Ectodermal cell (in vitro differentiated cells): Measurements from ENCODE around the gene TRPM3.

Experiments
- H3K27ac ChIP-seq: 2 replicates; pipeline ENCODE4 v1.7.0; 2013; ENCODE audit warnings: mild to moderate bottlenecking, low read depth, low read length; ENCODE audit not compliant: insufficient read depth, poor library complexity, severe bottlenecking
- H3K27me3 ChIP-seq: 2 replicates; pipeline ENCODE4 v1.7.0; 2013; ENCODE audit warnings: mild to moderate bottlenecking, low read length; ENCODE audit not compliant: insufficient read depth, control insufficient read depth, poor library complexity, severe bottlenecking
- H3K36me3 ChIP-seq: one replicate; pipeline ENCODE4 v1.7.0; 2013; ENCODE audit warnings: low read length; ENCODE audit not compliant: control insufficient read depth, insufficient read depth
- H3K4me1 ChIP-seq: one replicate; pipeline ENCODE4 v1.7.0; 2013; ENCODE audit warnings: low read length; ENCODE audit not compliant: control insufficient read depth, insufficient read depth
- H3K4me3 ChIP-seq: 2 replicates; pipeline ENCODE4 v1.7.0; 2013; ENCODE audit warnings: low read depth, low read length, control low read depth; ENCODE audit not compliant: insufficient read depth
- H3K9me3 ChIP-seq: 2 replicates; pipeline ENCODE4 v1.7.0; 2013; ENCODE audit warnings: mild to moderate bottlenecking, low read length, moderate library complexity; ENCODE audit not compliant: control insufficient read depth
- WGBS, 2 experiments: methylation state at CpG; one replicate each; pipeline ENCODE4 v1.1.7; 2013; ENCODE audit warnings: missing lambda C conversion rate in 2 of 2; 5-methylcytosine and 5-hydroxymethylcytosine counted together

Gene TRPM3

GRCh38 chr9:71130521-71130920 lies 9.1 kb upstream of the TRPM3 start:
- H3K4me3 ChIP-seq, result no peak overlapping the region
- no peaks in the 10 kb centered on the region for H3K27me3 ChIP-seq
- 97 to 99% methylated on average over 3 to 4 of the region's 4 CpGs for WGBS, 2 experiments
- no peaks in the 10 kb centered on the region for H3K4me1 ChIP-seq
- H3K36me3 ChIP-seq, result no peaks in the 10 kb centered on the region
- no peaks in the 10 kb centered on the region for H3K9me3 ChIP-seq
- no peak overlapping the region for H3K27ac ChIP-seq

GRCh38 chr9:71128796-71129195 lies 7.4 kb upstream of the TRPM3 start:
- Histone ChIP-seq H3K27ac (no peak overlapping the region), H3K27me3 (no peaks in the 10 kb centered on the region), H3K9me3 (no peaks in the 10 kb centered on the region), H3K36me3 (no peaks in the 10 kb centered on the region), H3K4me3 (no peak overlapping the region), H3K4me1 (peaks cover 11% of the 10 kb centered on the region)
- WGBS, 2 experiments, result 95 to 100% methylated on average over 2 of the region's 2 CpGs

DNA sequence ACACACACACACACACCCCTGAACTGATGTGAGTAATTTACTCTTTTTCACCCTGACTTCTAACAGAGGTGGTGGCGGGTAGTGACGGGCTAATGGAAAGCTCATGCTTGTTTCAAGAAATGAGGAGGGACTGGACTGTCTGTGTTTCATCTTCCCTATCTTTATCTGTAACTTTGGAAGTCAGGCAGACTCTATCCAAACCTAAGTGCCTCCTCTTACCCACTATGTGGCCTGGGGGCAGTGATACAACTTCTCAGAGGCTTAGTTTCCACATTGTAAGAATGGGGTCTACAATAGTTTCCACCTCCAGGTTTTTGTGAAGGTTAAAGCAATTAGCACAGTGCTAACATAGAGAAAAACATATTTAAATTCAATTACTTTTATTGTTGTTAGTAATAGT lies 5.9 kb upstream of the TRPM3 start:
- WGBS, 2 experiments, result 95 to 100% methylated on average over 2 of the region's 2 CpGs
- H3K4me3 ChIP-seq, result no peak overlapping the region
- H3K27ac ChIP-seq, result no peak overlapping the region
- peaks cover 22% of the 10 kb centered on the region for H3K4me1 ChIP-seq
- H3K9me3 ChIP-seq, result no peaks in the 10 kb centered on the region
- H3K36me3 ChIP-seq, result no peaks in the 10 kb centered on the region
- H3K27me3 ChIP-seq, result no peaks in the 10 kb centered on the region

DNA sequence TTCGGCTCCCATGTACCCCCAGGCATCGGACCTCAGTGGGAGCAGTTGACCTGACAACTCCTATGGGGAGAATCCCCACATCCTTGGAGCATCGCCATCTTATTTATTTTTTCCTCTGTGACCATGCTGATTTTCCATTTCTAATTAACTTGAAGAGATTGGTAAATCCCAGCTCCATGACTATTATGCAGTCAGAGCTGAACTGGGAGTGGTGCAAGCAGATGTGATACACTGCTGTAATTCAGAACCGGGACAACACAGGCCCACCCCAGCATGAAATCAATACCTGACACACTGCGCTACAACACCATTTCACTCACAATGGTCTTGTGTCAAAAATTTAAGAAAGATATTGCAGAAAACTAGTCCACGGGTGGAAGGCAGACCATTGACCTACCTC lies 1.0 kb upstream of the TRPM3 start:
- Histone ChIP-seq H3K36me3 (no peaks in the 10 kb centered on the region), H3K4me1 (peaks cover 42% of the 10 kb centered on the region), H3K9me3 (no peaks in the 10 kb centered on the region), H3K4me3 (peak overlapping the region; percentile 61), H3K27ac (peak overlapping the region; percentile 27), H3K27me3 (no peaks in the 10 kb centered on the region)
- 56 to 68% methylated on average over 6 of the region's 6 CpGs for WGBS, 2 experiments

- peaks cover 42% of the 10 kb centered on the region for H3K4me1 ChIP-seq
- no peaks in the 10 kb centered on the region for H3K9me3 ChIP-seq
- WGBS, 2 experiments, result 0 to 10% methylated on average over 1 of the region's 1 CpG
- H3K27me3 ChIP-seq, result no peaks in the 10 kb centered on the region
- H3K36me3 ChIP-seq, result no peaks in the 10 kb centered on the region
- peak overlapping the region; percentile 61 for H3K4me3 ChIP-seq
- H3K27ac ChIP-seq, result peak overlapping the region; percentile 91
Observed at GRCh38 chr9:71122022-71122275, 528 bp upstream of the TRPM3 start.

- H3K4me1 ChIP-seq, result peaks cover 42% of the 10 kb centered on the region
- H3K27me3 ChIP-seq, result no peaks in the 10 kb centered on the region
- no peaks in the 10 kb centered on the region for H3K36me3 ChIP-seq
- 0 to 1% methylated on average over 10 to 11 of the region's 11 CpGs for WGBS, 2 experiments
- peak overlapping the region; percentile 91 for H3K27ac ChIP-seq
- H3K9me3 ChIP-seq, result no peaks in the 10 kb centered on the region
- peak overlapping the region; percentile 61 for H3K4me3 ChIP-seq
Observed at GRCh38 chr9:71120501-71121247, 747 bp downstream of the TRPM3 start.

DNA sequence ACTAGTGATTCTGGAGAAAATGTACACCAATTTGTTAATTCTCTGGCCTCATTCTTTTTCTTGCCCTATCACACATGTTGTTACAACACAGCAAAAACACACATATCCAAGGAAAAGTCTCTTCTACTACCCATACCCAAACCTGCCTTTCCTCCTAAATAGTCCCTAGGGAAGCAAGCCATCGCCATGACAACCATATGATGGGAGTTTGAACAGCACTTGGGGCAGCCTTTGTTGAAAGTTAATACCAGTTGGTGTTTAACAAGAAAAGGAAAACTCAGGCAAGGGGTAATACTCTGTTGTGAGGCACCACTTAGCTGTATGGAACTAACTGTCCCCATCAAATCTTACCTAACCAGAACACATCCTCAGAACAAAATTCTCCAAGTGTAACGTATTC lies 1.7 kb downstream of the TRPM3 start:
- Histone ChIP-seq H3K9me3 (no peaks in the 10 kb centered on the region), H3K4me3 (peak overlapping the region; percentile 61), H3K4me1 (peaks cover 47% of the 10 kb centered on the region), H3K36me3 (no peaks in the 10 kb centered on the region), H3K27ac (peak overlapping the region; percentile 91), H3K27me3 (no peaks in the 10 kb centered on the region)
- WGBS, 2 experiments, result 29 to 37% methylated on average over 2 of the region's 2 CpGs

DNA sequence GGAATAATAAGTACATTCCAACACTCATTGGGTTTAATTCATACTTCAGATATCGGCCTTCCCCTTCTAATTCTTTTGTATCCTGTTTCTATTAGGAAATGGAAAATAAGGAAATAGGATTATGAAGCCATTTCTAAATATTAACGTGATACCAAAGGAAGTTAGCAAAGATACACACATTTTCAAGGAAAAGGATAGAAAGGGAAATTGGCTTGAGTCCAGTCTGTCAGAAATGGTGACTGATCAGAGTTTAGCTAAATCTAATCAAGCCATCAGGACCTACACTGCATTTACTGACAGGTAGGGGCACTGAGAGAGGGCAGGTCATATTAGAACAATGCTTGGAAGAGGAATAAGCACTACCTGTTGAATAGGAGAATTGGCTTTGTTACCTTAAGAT lies 3.1 kb downstream of the TRPM3 start:
- Histone ChIP-seq H3K27ac (no peak overlapping the region), H3K36me3 (no peaks in the 10 kb centered on the region), H3K4me1 (peaks cover 33% of the 10 kb centered on the region), H3K9me3 (no peaks in the 10 kb centered on the region), H3K27me3 (no peaks in the 10 kb centered on the region), H3K4me3 (peak overlapping the region; percentile 23)
- 90 to 100% methylated on average over 1 to 2 of the region's 2 CpGs for WGBS, 2 experiments

- peaks cover 28% of the 10 kb centered on the region for H3K4me1 ChIP-seq
Observed at GRCh38 chr9:71115448-71115975, 5.9 kb downstream of the TRPM3 start.

DNA sequence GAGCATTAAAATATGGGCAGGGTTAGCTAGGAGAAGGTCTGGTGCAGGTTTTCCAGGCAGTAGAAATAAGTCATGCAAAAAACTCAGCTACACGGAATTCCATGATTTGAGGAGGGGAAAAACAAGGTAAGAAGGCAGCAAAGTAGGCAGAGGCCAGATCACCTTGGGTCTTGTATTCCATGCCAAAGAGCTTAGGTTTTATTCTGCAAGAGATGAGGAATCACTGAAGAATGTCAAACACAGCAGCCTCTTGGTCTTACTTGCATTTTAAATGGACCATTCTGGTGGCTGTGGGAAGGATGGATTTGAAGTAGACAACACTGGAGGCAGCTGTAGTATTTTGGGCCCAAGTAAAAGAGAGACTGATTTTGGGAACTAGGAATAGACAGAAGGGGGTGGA lies 8.6 kb downstream of the TRPM3 start:
- Histone ChIP-seq H3K4me3 (no peak overlapping the region), H3K27me3 (no peaks in the 10 kb centered on the region), H3K9me3 (no peaks in the 10 kb centered on the region), H3K4me1 (peaks cover 16% of the 10 kb centered on the region), H3K27ac (no peak overlapping the region), H3K36me3 (no peaks in the 10 kb centered on the region)
- 87 to 96% methylated on average over 1 of the region's 1 CpG for WGBS, 2 experiments

More at GRCh38 chr9:71115448-71115975, 5.9 kb downstream of the TRPM3 start:
- H3K36me3 ChIP-seq, result no peaks in the 10 kb centered on the region
- H3K4me3 ChIP-seq, result no peak overlapping the region
- WGBS, 2 experiments, result 74 to 82% methylated on average over 3 of the region's 3 CpGs
- no peaks in the 10 kb centered on the region for H3K27me3 ChIP-seq
- no peaks in the 10 kb centered on the region for H3K9me3 ChIP-seq
- H3K27ac ChIP-seq, result peak overlapping the region; percentile 16
